Measurements from ENCODE around the gene FUZ. TPM values are rescaled to one million over a fixed set of nuclear protein-coding genes. Genes with fewer than 3 reads are reported as not detected.
A peak's percentile ranks its signal among the peaks of the same experiment; 100 is the strongest.
"Not testable (repeated sequence)": the region's sequence is repeated elsewhere in the genome, so short reads cannot be mapped to it uniquely, and the experiment has no call there.

FUZ gene
- total RNA-seq, 2 donors from 2014 or later, result 7.4 to 14.9 TPM

DNA sequence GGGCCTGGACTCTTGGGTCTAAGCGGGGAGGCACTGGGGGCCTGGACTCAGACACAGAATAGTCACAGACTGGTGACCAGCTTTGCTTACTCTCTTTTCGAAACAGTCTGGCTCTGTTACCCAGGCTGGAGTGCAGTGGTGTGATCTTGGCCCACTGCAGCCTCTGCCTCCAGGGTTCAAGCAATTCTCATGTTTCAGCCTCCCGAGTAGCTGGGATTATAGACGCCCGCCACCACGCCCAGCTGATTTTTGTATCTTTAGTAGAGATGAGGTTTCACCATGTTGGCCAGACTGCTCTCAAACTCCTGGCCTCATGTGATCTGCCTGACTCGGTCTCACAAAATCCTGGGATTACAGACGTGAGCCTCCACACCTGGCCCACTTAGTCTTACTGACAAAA is 16.1 kb upstream of the FUZ start:
- TF ChIP-seq, protein P1, sequence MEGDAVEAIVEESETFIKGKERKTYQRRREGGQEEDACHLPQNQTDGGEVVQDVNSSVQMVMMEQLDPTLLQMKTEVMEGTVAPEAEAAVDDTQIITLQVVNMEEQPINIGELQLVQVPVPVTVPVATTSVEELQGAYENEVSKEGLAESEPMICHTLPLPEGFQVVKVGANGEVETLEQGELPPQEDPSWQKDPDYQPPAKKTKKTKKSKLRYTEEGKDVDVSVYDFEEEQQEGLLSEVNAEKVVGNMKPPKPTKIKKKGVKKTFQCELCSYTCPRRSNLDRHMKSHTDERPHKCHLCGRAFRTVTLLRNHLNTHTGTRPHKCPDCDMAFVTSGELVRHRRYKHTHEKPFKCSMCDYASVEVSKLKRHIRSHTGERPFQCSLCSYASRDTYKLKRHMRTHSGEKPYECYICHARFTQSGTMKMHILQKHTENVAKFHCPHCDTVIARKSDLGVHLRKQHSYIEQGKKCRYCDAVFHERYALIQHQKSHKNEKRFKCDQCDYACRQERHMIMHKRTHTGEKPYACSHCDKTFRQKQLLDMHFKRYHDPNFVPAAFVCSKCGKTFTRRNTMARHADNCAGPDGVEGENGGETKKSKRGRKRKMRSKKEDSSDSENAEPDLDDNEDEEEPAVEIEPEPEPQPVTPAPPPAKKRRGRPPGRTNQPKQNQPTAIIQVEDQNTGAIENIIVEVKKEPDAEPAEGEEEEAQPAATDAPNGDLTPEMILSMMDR (IDR thresholded peaks at IDR 0.05), result no peak

DNA sequence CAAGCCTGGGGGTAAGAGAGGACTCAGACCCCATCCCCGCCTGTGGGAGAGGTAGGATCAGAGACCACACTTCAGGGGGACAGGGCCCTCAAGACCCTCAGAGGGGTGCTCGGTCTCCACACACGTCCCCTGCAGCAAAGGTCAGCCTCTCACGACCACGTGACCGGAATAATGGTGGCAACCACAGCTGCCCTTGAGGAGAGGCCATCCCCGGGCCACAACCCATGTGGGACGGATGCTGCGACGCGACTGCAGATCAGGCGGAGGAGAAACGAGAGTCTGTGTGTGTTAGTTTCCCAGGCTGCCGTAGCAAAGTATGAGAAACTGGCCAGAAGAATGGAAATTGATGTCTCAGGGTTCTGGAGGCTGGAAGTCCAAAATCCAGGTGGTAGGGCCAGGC is 13.9 kb upstream of the FUZ start:
- Histone ChIP-seq H3K9me3 (no peaks in the 10 kb centered on the region), H3K27me3 (no peaks in the 10 kb centered on the region), H3K9ac (ENCODE audit: low read depth in 2 of 2, low read length in 2 of 2) (no peak overlapping the region), H3K4me3 (no peak overlapping the region), H3K27ac (no peak overlapping the region), H3K36me3 (no peaks in the 10 kb centered on the region), H3K4me1 (no peaks in the 10 kb centered on the region)
- TF ChIP-seq, protein P1 (IDR thresholded peaks at IDR 0.05), result no peak
- no peak for DNase-seq
- intact Hi-C loops (cut with DNase I), result no loop called here

More for the DNA sequence above, 16.1 kb upstream of the FUZ start:
- Histone ChIP-seq H3K36me3 (no peaks in the 10 kb centered on the region), H3K27me3 (no peaks in the 10 kb centered on the region), H3K9ac (ENCODE audit: low read depth in 2 of 2, low read length in 2 of 2) (no peak overlapping the region), H3K27ac (no peak overlapping the region), H3K4me1 (no peaks in the 10 kb centered on the region), H3K4me3 (no peak overlapping the region), H3K9me3 (no peaks in the 10 kb centered on the region)
- DNase-seq, result no peak
- intact Hi-C loops (cut with DNase I), result no loop called here

DNA sequence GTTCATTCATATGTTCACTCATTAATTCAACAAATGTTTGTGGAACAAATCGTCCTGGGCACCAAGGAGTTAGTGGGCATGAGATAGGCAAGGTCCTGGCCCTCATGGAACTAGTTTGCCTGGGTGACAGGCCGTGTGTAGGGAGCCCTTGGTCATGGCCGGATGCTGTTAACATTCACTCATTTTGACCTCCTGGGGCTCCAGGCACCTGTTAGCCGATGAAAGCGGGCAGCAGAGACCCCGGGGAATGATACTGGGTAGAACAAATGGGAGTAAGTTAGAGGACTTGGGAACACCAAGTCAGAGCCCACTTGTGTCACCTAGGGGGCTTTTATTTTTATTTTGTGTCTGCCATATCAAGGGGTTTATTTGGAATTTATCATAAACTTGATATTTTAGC is 11.6 kb upstream of the FUZ start:
- Histone ChIP-seq H3K27me3 (no peaks in the 10 kb centered on the region), H3K4me1 (no peaks in the 10 kb centered on the region), H3K9me3 (no peaks in the 10 kb centered on the region), H3K9ac (ENCODE audit: low read depth in 2 of 2, low read length in 2 of 2) (no peak overlapping the region), H3K4me3 (no peak overlapping the region), H3K36me3 (no peaks in the 10 kb centered on the region), H3K27ac (no peak overlapping the region)
- TF ChIP-seq, protein P1 (IDR thresholded peaks at IDR 0.05), result no peak
- no peak for DNase-seq
- intact Hi-C loops (cut with DNase I), result no loop called here

DNA sequence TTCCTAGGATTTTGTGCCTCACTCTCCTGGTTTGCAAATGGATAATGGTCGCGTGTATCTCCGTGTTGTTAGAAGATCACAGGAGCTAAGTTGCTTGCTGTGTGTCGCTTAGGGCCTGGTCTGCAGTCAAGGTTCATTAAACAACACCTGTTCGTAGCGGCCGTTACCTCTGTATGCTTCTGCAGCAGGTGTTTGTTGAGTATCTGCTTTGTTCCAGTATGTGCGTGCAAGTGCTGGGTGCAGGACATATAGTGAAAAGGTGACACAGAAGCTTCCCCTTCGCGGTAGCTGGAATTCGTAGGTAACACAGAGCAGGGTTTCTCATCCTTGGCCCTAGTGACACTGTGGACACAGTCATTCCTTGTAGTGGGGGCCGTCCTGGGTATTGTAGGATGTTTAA is 10.4 kb upstream of the FUZ start:
- no peaks in the 10 kb centered on the region for H3K9me3 ChIP-seq

DNA sequence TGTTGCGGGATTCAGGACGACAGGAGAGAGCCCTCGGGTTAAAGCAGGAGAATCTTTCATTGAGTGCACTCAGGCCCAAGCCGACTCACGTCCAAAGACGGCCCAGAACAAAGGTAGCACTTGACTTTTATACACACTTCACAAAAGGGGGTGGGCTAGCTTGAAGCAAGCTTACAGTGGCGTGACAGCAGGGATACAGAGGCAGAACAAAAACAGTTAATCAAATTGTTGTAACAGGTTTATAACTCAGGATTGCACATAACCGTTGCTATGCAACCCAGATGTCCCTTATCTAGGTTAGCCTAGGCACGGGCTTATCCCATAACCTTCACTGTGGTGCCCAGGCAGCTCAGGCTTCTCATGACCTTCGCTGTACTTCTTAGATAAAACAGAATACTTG is 7.0 kb upstream of the FUZ start:
- Histone ChIP-seq H3K4me3 (no peak overlapping the region), H3K9ac (ENCODE audit: low read depth in 2 of 2, low read length in 2 of 2) (no peak overlapping the region), H3K27me3 (no peaks in the 10 kb centered on the region), H3K27ac (no peak overlapping the region), H3K36me3 (no peaks in the 10 kb centered on the region), H3K9me3 (no peaks in the 10 kb centered on the region), H3K4me1 (no peaks in the 10 kb centered on the region)
- intact Hi-C loops (cut with DNase I), result no loop called here
- no peak for DNase-seq
- TF ChIP-seq, protein P1 (IDR thresholded peaks at IDR 0.05), result no peak

More for the DNA sequence above, 10.4 kb upstream of the FUZ start:
- Histone ChIP-seq H3K4me3 (no peak overlapping the region), H3K9ac (ENCODE audit: low read depth in 2 of 2, low read length in 2 of 2) (no peak overlapping the region), H3K4me1 (no peaks in the 10 kb centered on the region), H3K27ac (no peak overlapping the region), H3K36me3 (no peaks in the 10 kb centered on the region), H3K27me3 (no peaks in the 10 kb centered on the region)
- TF ChIP-seq, protein P1 (IDR thresholded peaks at IDR 0.05), result no peak
- DNase-seq, result no peak
- intact Hi-C loops (cut with DNase I), result no loop called here

DNA sequence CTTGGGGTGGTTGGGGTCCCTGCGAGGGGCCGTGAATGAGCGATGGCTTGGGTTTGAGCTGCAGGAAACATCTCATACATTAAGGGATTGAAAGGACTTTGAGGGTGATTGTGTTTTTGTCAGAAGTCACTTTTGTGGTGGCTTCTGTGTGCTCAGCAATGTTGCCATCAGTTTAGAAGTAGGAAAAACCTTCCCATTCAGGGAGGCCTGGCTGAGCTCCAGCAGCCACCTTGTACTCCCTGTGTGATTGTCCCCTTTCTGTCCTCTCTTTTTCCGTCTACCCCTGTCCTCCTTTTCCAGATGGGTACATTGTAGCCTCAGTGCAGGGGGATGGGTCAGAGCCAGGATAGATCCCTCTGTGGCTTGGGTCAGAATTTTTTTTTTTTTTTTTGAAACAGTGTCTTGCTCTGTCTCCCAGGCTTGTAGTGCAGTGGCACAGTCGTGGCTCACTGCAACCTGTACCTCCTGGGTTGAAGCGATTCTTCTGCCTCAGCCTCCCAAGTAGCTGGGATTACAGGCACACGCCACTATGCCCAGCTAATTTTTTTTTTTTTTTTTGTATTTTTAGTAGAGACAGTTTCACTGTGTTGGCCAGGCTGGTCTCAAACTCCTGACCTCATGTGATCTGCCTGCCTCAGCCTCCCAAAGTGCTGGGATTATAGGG is 6.5 kb upstream of the FUZ start:
- H3K9ac ChIP-seq (ENCODE audit: low read depth in 2 of 2, low read length in 2 of 2), result peak overlapping the region; percentile 86 to 92
- H3K27ac ChIP-seq, DNase-seq, H3K36me3 ChIP-seq, H3K27me3 ChIP-seq, H3K9me3 ChIP-seq, H3K4me3 ChIP-seq, H3K4me1 ChIP-seq: not testable (repeated sequence)
- intact Hi-C loops (cut with DNase I), result loop anchor here (10.0 kb wide), 1 partner anchor 45 kb away; the partner anchor contains the start of gene PNKP

Measured in colonic mucosa (tissue), 4 donors.